GM12878 (cell line): ENCODE measurements around the gene FTSJ1. TPM values are rescaled to one million over a fixed set of nuclear protein-coding genes. Genes with fewer than 3 reads are reported as not detected.

ENCODE experiments used
- ATAC-seq: fragments of 200-7000 bp; cut with Tn5 transposase; 3 replicates; pipeline ENCODE4 v1.9.1; 2020; ENCODE audit warnings: mild to moderate bottlenecking, moderate library complexity
- BruUV-seq: library from RNA; stranded (reverse); fragments of 400-500 nt; replicated peaks from 2 replicates; lab custom pipeline; 2021; lab: Mats Ljungman, UMichigan
- CTCF ChIA-PET: fragments of 300-600 bp; sonication (Branson Sonifier 250); formaldehyde crosslinking; extraction: SDS; loops from one replicate; lab custom pipeline; 2021; ENCODE audit warnings: inconsistent platforms; lab: Yijun Ruan, JAX
- POLR2A ChIA-PET: fragments of 350-600 bp; formaldehyde crosslinking; extraction: SDS; loops from one replicate; lab custom pipeline; 2021; ENCODE audit warnings: inconsistent platforms; lab: Charles Lee
- RAD21 ChIA-PET: fragments of 300-600 bp; sonication (Branson Sonifier 250); formaldehyde crosslinking; loops from one replicate; lab custom pipeline; 2023; ENCODE audit warnings: antibody characterized with exemption; ENCODE audit not compliant: unreplicated experiment; lab: Charles Lee
- SMC1A ChIA-PET: fragments of 300-600 bp; sonication (Branson Sonifier 250); formaldehyde crosslinking; loops from one replicate; lab custom pipeline; 2023; ENCODE audit not compliant: unreplicated experiment, uncharacterized antibody; lab: Charles Lee
- DNase-seq: peaks from one replicate; pipeline ENCODE4 v3.0.0-alpha.2; 2011; ENCODE audit warnings: low read depth, low spot score
- FAIRE-seq: peaks from 3 replicates; lab custom pipeline; 2011; peaks lifted over from hg19 to GRCh38; lab: Jason Lieb, UNC
- H2AFZ ChIP-seq: 2 replicates; pipeline ENCODE4 v1.6.0; 2011; ENCODE audit warnings: low read depth, low read length, control low read depth; ENCODE audit not compliant: control insufficient read depth
- H3K27ac ChIP-seq: 2 replicates; pipeline ENCODE4 v1.5.1; 2011; ENCODE audit warnings: control low read depth; ENCODE audit not compliant: control insufficient read depth, insufficient read depth
- H3K27me3 ChIP-seq, 2 experiments: replicated peaks in 1 of 2; 2 replicates each; pipeline versions ENCODE4 v1.6.0 to v1.6.1; 2011; ENCODE audit warnings: low read length in 1 of 2; ENCODE audit not compliant: control insufficient read depth in 2 of 2, insufficient read depth in 2 of 2
- H3K36me3 ChIP-seq, 2 experiments: 2 replicates each; pipeline ENCODE4 v1.5.1; 2011; ENCODE audit warnings: low read length in 1 of 2; ENCODE audit not compliant: control insufficient read depth in 2 of 2, insufficient read depth in 2 of 2
- H3K4me1 ChIP-seq: 2 replicates; pipeline ENCODE4 v1.6.1; 2011; ENCODE audit warnings: mild to moderate bottlenecking, low read length, moderate library complexity, mixed read lengths; ENCODE audit not compliant: control insufficient read depth, insufficient read depth
- H3K4me2 ChIP-seq: 2 replicates; pipeline ENCODE4 v1.6.0; 2011; ENCODE audit warnings: control low read depth; ENCODE audit not compliant: control insufficient read depth, insufficient read depth
- H3K4me3 ChIP-seq: fragments of 200-600 bp; sonication (generic); 2 replicates; pipeline ENCODE4 v1.5.1; 2016
- H3K79me2 ChIP-seq: 2 replicates; pipeline ENCODE4 v1.6.0; 2011; ENCODE audit warnings: low read length; ENCODE audit not compliant: control insufficient read depth, insufficient read depth
- H3K9ac ChIP-seq: 2 replicates; pipeline ENCODE4 v1.8.0; 2011; ENCODE audit warnings: low read length, control low read depth, mixed read lengths; ENCODE audit not compliant: control insufficient read depth, insufficient read depth
- H3K9me3 ChIP-seq: replicated peaks from 3 replicates; pipeline ENCODE4 v1.5.1; 2011; ENCODE audit warnings: mild to moderate bottlenecking, low read length; ENCODE audit not compliant: control insufficient read depth, insufficient read depth
- H4K20me1 ChIP-seq: 2 replicates; pipeline ENCODE4 v1.6.0; 2011; ENCODE audit not compliant: control insufficient read depth, insufficient read depth
- PAX8 ChIP-seq: fragments of 450-650 bp; IDR thresholded peaks from 2 replicates; pipeline ENCODE4 v1.6.1; 2017; ENCODE audit warnings: mild to moderate bottlenecking, moderate library complexity
- RAD21 ChIP-seq: IDR thresholded peaks from 2 replicates; pipeline ENCODE4 v1.6.1; 2011; ENCODE audit warnings: mild to moderate bottlenecking, low read depth, low read length, moderate library complexity; ENCODE audit not compliant: insufficient read depth
- SIX5 ChIP-seq: IDR thresholded peaks from 2 replicates; pipeline ENCODE4 v1.6.1; 2011; ENCODE audit warnings: mild to moderate bottlenecking, low read depth, low read length, moderate library complexity; ENCODE audit not compliant: severe bottlenecking
- SP1 ChIP-seq: IDR thresholded peaks from one replicate; pipeline ENCODE4 v1.6.1; 2011; ENCODE audit warnings: low read depth, low read length
- WGBS: methylation state at CpG from one replicate; pipeline ENCODE4 v1.1.6; 2016; ENCODE audit warnings: low lambda C conversion rate; ENCODE audit not compliant: insufficient replicate concordance, insufficient coverage; ENCODE audit errors: missing lambda C conversion rate; 5-methylcytosine and 5-hydroxymethylcytosine counted together
- in situ Hi-C: fragments of 300-500 bp; cut with MboI; formaldehyde crosslinking; loops from 9 replicates; pipeline ENCODE4 v1.14.3; 2018; ENCODE audit warnings: mixed read lengths
- intact Hi-C: fragments of 100-400 bp; cut with micrococcal nuclease; formaldehyde crosslinking; loops from one replicate; pipeline ENCODE4 v1.14.2; 2022; ENCODE audit not compliant: unreplicated experiment
- polyA plus RNA-seq, 11 experiments: library from polyadenylated mRNA; depleted of rRNA in 4 of 11; unstranded in 6 of 11; stranded (reverse) in 5 of 11; fragments of >200 nt; fragmentation: Nextera tagmentation in 4 of 11; fragmentation: Illumina TruSeq in 1 of 11; extraction: Ambion mirVana in 4 of 11; extraction: Trizol in 1 of 11; gene quantifications; 1 replicate in 1 of 11; 2 replicates in 10 of 11; pipeline versions ENCODE4 v1.2.1 to v1.2.3, GENCODE V29; 2011 to 2016; ENCODE audit warnings: inconsistent platforms in 2 of 11, missing spikeins in 2 of 11, low read depth in 1 of 11
- total RNA-seq, 4 experiments: library from RNA; depleted of rRNA in 3 of 4; stranded (reverse); fragments of >200 nt in 3 of 4; fragmentation: Illumina TruSeq in 1 of 4; extraction: Trizol in 1 of 4; gene quantifications; 2 replicates each; pipeline versions ENCODE4 v1.2.1 to v1.2.3, GENCODE V29; 2013 to 2021
- TF ChIP-seq, protein P1 (sequence below): fragments of 450-650 bp; conservative IDR thresholded peaks from 2 replicates; pipeline ENCODE4 v1.6.1; 2017; ENCODE audit warnings: mild to moderate bottlenecking, moderate library complexity
- TF ChIP-seq, protein P2 (sequence below): fragments of 450-650 bp; formaldehyde crosslinking; IDR thresholded peaks from 2 replicates; pipeline ENCODE4 v1.4.0; 2020; ENCODE audit warnings: mild to moderate bottlenecking, moderate library complexity

The FTSJ1 gene
- total and polyA plus RNA-seq, 10 of the 15 experiments (the other 5 are each of a cell fraction or from before 2014, with no cell fraction given): 8.8 to 87.8 (median 57.9) TPM

DNA sequence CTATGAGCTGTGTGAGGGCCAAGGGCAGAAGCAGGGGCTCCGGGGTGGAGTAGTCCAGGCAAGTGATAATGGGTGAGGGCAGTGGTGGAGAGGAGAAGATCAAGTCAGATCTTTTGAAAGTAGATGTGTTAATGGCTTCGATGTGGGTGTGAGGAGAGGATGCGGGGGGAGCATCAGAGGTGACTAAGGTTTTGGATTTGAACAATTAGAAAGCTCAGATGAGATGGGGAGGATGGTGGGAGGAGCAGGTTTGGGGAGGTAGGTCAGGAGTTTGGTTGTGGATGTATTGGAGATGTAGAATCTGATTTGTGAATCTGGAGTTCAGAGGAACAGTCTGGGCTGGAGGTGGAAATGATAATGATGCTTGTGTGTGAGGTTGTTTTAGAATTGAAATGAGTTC lies 4.6 kb downstream of the FTSJ1 start:
- FAIRE-seq: no peak
- CTCF ChIA-PET: no interaction called here
- POLR2A ChIA-PET: no interaction called here
- RAD21 ChIA-PET: no interaction called here
- intact Hi-C loops: no loop called here
- no peaks in the 10 kb centered on the region for H3K27me3 ChIP-seq
- SMC1A ChIA-PET: no interaction called here
- TF ChIP-seq, protein P1, sequence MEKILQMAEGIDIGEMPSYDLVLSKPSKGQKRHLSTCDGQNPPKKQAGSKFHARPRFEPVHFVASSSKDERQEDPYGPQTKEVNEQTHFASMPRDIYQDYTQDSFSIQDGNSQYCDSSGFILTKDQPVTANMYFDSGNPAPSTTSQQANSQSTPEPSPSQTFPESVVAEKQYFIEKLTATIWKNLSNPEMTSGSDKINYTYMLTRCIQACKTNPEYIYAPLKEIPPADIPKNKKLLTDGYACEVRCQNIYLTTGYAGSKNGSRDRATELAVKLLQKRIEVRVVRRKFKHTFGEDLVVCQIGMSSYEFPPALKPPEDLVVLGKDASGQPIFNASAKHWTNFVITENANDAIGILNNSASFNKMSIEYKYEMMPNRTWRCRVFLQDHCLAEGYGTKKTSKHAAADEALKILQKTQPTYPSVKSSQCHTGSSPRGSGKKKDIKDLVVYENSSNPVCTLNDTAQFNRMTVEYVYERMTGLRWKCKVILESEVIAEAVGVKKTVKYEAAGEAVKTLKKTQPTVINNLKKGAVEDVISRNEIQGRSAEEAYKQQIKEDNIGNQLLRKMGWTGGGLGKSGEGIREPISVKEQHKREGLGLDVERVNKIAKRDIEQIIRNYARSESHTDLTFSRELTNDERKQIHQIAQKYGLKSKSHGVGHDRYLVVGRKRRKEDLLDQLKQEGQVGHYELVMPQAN: no peak
- TF ChIP-seq SP1 (no peak), RAD21 (no peak), PAX8 (no peak), SIX5 (no peak)
- TF ChIP-seq, protein P2, sequence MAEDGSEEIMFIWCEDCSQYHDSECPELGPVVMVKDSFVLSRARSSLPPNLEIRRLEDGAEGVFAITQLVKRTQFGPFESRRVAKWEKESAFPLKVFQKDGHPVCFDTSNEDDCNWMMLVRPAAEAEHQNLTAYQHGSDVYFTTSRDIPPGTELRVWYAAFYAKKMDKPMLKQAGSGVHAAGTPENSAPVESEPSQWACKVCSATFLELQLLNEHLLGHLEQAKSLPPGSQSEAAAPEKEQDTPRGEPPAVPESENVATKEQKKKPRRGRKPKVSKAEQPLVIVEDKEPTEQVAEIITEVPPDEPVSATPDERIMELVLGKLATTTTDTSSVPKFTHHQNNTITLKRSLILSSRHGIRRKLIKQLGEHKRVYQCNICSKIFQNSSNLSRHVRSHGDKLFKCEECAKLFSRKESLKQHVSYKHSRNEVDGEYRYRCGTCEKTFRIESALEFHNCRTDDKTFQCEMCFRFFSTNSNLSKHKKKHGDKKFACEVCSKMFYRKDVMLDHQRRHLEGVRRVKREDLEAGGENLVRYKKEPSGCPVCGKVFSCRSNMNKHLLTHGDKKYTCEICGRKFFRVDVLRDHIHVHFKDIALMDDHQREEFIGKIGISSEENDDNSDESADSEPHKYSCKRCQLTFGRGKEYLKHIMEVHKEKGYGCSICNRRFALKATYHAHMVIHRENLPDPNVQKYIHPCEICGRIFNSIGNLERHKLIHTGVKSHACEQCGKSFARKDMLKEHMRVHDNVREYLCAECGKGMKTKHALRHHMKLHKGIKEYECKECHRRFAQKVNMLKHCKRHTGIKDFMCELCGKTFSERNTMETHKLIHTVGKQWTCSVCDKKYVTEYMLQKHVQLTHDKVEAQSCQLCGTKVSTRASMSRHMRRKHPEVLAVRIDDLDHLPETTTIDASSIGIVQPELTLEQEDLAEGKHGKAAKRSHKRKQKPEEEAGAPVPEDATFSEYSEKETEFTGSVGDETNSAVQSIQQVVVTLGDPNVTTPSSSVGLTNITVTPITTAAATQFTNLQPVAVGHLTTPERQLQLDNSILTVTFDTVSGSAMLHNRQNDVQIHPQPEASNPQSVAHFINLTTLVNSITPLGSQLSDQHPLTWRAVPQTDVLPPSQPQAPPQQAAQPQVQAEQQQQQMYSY: no peak
- TF ChIP-seq, all 136 proteins: peak for 0
- Histone ChIP-seq H3K4me1 (no peaks in the 10 kb centered on the region), H3K79me2 (peaks cover 26% of the 10 kb centered on the region), H3K4me3 (no peak overlapping the region), H3K9ac (no peak overlapping the region), H3K36me3 (peaks cover 0 to 2% of the 10 kb centered on the region in 2 experiments; a peak in 2 of 4 replicates), H3K9me3 (no peaks in the 10 kb centered on the region), H3K4me2 (no peak overlapping the region), H2AFZ (no peak overlapping the region), H3K27ac (no peak overlapping the region), H4K20me1 (no peaks in the 10 kb centered on the region)
- no peak for ATAC-seq
- in situ Hi-C loops: no loop called here
- no peak for DNase-seq
- 35% methylated on average over 3 of the region's 3 CpGs for WGBS
- no TSS peak for BruUV-seq
